GM23338 (cell line): ENCODE results near the gene COA1. TPM values are rescaled to one million over a fixed set of nuclear protein-coding genes. Genes with fewer than 3 reads are reported as not detected.

Experiments used
- ATAC-seq: fragments of 200-7000 bp; cut with Tn5 transposase; 3 replicates; pipeline ENCODE4 v1.9.1; 2020
- DNase-seq: peaks from one replicate; pipeline ENCODE4 v3.0.0-alpha.2; 2015; ENCODE audit warnings: low spot score
- H2AFZ ChIP-seq: fragments of 200-600 bp; sonication (generic); 2 replicates; pipeline ENCODE4 v1.8.0; 2016; ENCODE audit warnings: antibody characterized with exemption, mild to moderate bottlenecking, moderate library complexity
- H3F3A ChIP-seq: fragments of 200-600 bp; sonication (generic); replicated peaks from 2 replicates; pipeline ENCODE4 v1.8.0; 2017; ENCODE audit warnings: antibody characterized with exemption, mixed run types, low read depth
- H3K27ac ChIP-seq: fragments of 200-600 bp; sonication (generic); 2 replicates; pipeline ENCODE4 v1.6.1; 2016; ENCODE audit warnings: low read depth
- H3K27me3 ChIP-seq: fragments of 200-600 bp; sonication (generic); 2 replicates; pipeline ENCODE4 v1.8.0; 2016; ENCODE audit warnings: mild to moderate bottlenecking, mixed run types, moderate library complexity; ENCODE audit not compliant: insufficient read depth
- H3K36me3 ChIP-seq: fragments of 200-600 bp; sonication (generic); 2 replicates; pipeline ENCODE4 v1.8.0; 2016; ENCODE audit warnings: mild to moderate bottlenecking; ENCODE audit not compliant: insufficient read depth
- H3K4me1 ChIP-seq: fragments of 200-600 bp; sonication (generic); 2 replicates; pipeline ENCODE4 v1.8.0; 2016; ENCODE audit warnings: mild to moderate bottlenecking, moderate library complexity; ENCODE audit not compliant: insufficient read depth
- H3K4me2 ChIP-seq: fragments of 200-600 bp; sonication (generic); 2 replicates; pipeline ENCODE4 v1.7.1; 2017; ENCODE audit warnings: mixed run types
- H3K4me3 ChIP-seq: fragments of 200-600 bp; sonication (generic); 2 replicates; pipeline ENCODE4 v1.6.1; 2016; ENCODE audit warnings: mixed run types
- H3K79me2 ChIP-seq: fragments of 200-600 bp; sonication (generic); replicated peaks from 2 replicates; pipeline ENCODE4 v1.8.0; 2017; ENCODE audit warnings: mild to moderate bottlenecking; ENCODE audit not compliant: insufficient read depth
- H3K9me2 ChIP-seq: fragments of 200-600 bp; sonication (generic); 2 replicates; pipeline ENCODE4 v1.8.0; 2017; ENCODE audit not compliant: insufficient read depth
- H4K20me1 ChIP-seq: fragments of 200-600 bp; sonication (generic); replicated peaks from 2 replicates; pipeline ENCODE4 v1.8.0; 2017; ENCODE audit warnings: mild to moderate bottlenecking; ENCODE audit not compliant: insufficient read depth
- H3K27ac Mint-ChIP-seq: 2 replicates; pipeline ENCODE4 v1.8.0; 2020; ENCODE audit warnings: inconsistent platforms, mild to moderate bottlenecking, moderate library complexity, mixed read lengths
- H3K27me3 Mint-ChIP-seq: 3 replicates; pipeline ENCODE4 v1.8.0; 2022; ENCODE audit warnings: low read depth, mild to moderate bottlenecking, moderate library complexity, mixed read lengths, inconsistent platforms; ENCODE audit not compliant: insufficient read depth, poor library complexity
- H3K36me3 Mint-ChIP-seq: 3 replicates; pipeline ENCODE4 v1.8.0; 2021; ENCODE audit warnings: low read depth, mild to moderate bottlenecking, inconsistent platforms, moderate library complexity, mixed read lengths
- H3K4me1 Mint-ChIP-seq: 3 replicates; pipeline ENCODE4 v1.8.0; 2020; ENCODE audit warnings: mild to moderate bottlenecking, inconsistent platforms, mixed read lengths
- H3K4me3 Mint-ChIP-seq: 3 replicates; pipeline ENCODE4 v1.8.0; 2021; ENCODE audit warnings: moderate library complexity, mild to moderate bottlenecking, inconsistent platforms, mixed read lengths
- H3K9me3 Mint-ChIP-seq: 3 replicates; pipeline ENCODE4 v1.8.0; 2020; ENCODE audit warnings: moderate library complexity, mild to moderate bottlenecking, inconsistent platforms, mixed read lengths
- CREB1 ChIP-seq: fragments of 250-450 bp; sonication (Bioruptor Pico); IDR thresholded peaks from 2 replicates; pipeline ENCODE4 v1.5.0; 2020; ENCODE audit warnings: low read depth, mild to moderate bottlenecking, moderate library complexity
- EZH2 ChIP-seq: fragments of 200-600 bp; sonication (generic); IDR thresholded peaks from one replicate; pipeline ENCODE4 v1.8.0; 2017; ENCODE audit warnings: antibody characterized with exemption, mild to moderate bottlenecking, low read depth; ENCODE audit not compliant: unreplicated experiment
- EZH2phosphoT487 ChIP-seq: fragments of 200-600 bp; sonication (generic); IDR thresholded peaks from one replicate; pipeline ENCODE4 v1.8.1; 2018; ENCODE audit warnings: antibody characterized with exemption; ENCODE audit not compliant: unreplicated experiment
- JUNB ChIP-seq: IDR thresholded peaks from one replicate; pipeline ENCODE4 v1.6.1; 2016; ENCODE audit warnings: antibody characterized with exemption; ENCODE audit not compliant: unreplicated experiment
- NANOG ChIP-seq: IDR thresholded peaks from 2 replicates; pipeline ENCODE4 v1.6.1; 2016; ENCODE audit warnings: antibody characterized with exemption, borderline replicate concordance
- POLR2AphosphoS5 ChIP-seq: IDR thresholded peaks from 2 replicates; pipeline ENCODE4 v1.6.1; 2016; ENCODE audit warnings: antibody characterized with exemption, low read depth
- STAT1 ChIP-seq: IDR thresholded peaks from one replicate; pipeline ENCODE4 v1.6.1; 2016; ENCODE audit warnings: antibody characterized with exemption; ENCODE audit not compliant: unreplicated experiment
- ZNF114 ChIP-seq: fragments of 250-450 bp; sonication (Bioruptor Pico); IDR thresholded peaks from 2 replicates; pipeline ENCODE4 v1.5.0; 2020; ENCODE audit warnings: mild to moderate bottlenecking, moderate library complexity
- ZNF331 ChIP-seq: fragments of 250-450 bp; sonication (Bioruptor Pico); IDR thresholded peaks from 2 replicates; pipeline ENCODE4 v1.5.0; 2020; ENCODE audit warnings: low read depth, mild to moderate bottlenecking, moderate library complexity
- polyA plus RNA-seq: library from polyadenylated mRNA; unstranded; fragments of >200 nt; fragmentation: Nextera tagmentation; extraction: Ambion mirVana; gene quantifications from 2 replicates; pipeline ENCODE4 v1.2.1, GENCODE V29; 2016
- total RNA-seq: library from RNA; depleted of rRNA; stranded (reverse); fragments of >200 nt; shearing (Covaris generic); gene quantifications from 2 replicates; pipeline ENCODE4 v1.2.3, GENCODE V29; 2014
- TF ChIP-seq, protein P1 (sequence below): IDR thresholded peaks from 2 replicates; pipeline ENCODE4 v1.6.1; 2016; ENCODE audit warnings: antibody characterized with exemption
- TF ChIP-seq, protein P2 (sequence below), 2 experiments: fragments of 200-600 bp in 1 of 2; sonication (generic) in 1 of 2; conservative IDR thresholded peaks; 2 replicates each; pipeline versions ENCODE4 v1.5.1 to v1.6.1; 2016 to 2017; ENCODE audit warnings: antibody characterized with exemption in 2 of 2, low read depth in 2 of 2, mild to moderate bottlenecking in 2 of 2, moderate library complexity in 1 of 2
- TF ChIP-seq, protein P3 (sequence below): IDR thresholded peaks from one replicate; pipeline ENCODE4 v1.6.1; 2018; ENCODE audit warnings: antibody characterized with exemption; ENCODE audit not compliant: unreplicated experiment

COA1 gene
- total and polyA plus RNA-seq, 2 experiments from 2014 or later: 156 to 158 TPM

DNA sequence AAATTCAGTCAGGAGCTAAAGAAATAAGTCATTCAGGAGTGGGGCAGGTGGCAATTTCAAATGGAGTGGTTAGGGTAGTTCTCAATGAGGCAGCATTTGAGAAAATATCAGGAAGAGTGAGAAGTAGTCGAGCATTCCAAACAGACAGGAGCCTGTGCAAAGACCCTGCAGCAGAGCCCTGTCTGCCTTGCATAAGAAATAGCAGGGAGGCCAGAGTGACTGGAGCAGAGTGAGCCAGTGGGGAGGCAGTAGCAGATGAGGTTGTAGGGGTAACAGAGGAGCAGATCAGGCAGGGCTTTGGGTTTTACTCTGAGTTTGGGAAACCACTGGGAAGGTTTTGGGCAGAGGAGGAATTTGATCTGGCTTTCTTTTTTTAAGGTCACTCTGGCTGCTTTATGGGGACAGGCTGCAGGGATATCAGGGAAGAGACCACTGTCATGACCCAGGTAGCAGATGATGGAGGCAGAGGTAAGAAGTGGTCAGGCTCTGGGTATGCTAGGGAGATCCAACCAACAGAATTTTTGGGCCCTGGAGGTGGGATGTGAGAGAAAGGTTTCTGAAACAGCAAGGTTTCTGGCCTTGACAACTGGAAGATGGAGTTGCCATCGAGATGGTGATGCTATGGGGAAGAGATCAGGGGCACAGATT, 27.9 kb upstream of the COA1 start:
- Histone ChIP-seq H3K36me3 (no peaks in the 10 kb centered on the region), H3K4me2 (peak overlapping the region; percentile 96)
- peaks cover 16% of the 10 kb centered on the region for H3K4me1 Mint-ChIP-seq

More for the DNA sequence above, 27.9 kb upstream of the COA1 start:
- Mint-ChIP-seq H3K4me3 (peak overlapping the region; percentile 80), H3K27me3 (peaks cover 22% of the 10 kb centered on the region), H3K9me3 (no peaks in the 10 kb centered on the region), H3K27ac (no peak overlapping the region), H3K36me3 (no peaks in the 10 kb centered on the region)
- 0 out of 2 replicates have a peak, but pooled peaks cover 6% of the 10 kb centered on the region for H3F3A ChIP-seq
- DNase-seq (no peak), ATAC-seq (no peak)
- no peaks in the 10 kb centered on the region for H3K79me2 ChIP-seq
- TF ChIP-seq POLR2AphosphoS5 (no peak), EZH2phosphoT487 (no peak), STAT1 (no peak), NANOG (no peak), CREB1 (CRISPR knock-in tag) (no peak), JUNB (no peak), EZH2 (no peak), ZNF331 (CRISPR knock-in tag) (no peak), ZNF114 (CRISPR knock-in tag) (no peak)
- TF ChIP-seq, protein P1, sequence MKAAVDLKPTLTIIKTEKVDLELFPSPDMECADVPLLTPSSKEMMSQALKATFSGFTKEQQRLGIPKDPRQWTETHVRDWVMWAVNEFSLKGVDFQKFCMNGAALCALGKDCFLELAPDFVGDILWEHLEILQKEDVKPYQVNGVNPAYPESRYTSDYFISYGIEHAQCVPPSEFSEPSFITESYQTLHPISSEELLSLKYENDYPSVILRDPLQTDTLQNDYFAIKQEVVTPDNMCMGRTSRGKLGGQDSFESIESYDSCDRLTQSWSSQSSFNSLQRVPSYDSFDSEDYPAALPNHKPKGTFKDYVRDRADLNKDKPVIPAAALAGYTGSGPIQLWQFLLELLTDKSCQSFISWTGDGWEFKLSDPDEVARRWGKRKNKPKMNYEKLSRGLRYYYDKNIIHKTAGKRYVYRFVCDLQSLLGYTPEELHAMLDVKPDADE: no peak
- TF ChIP-seq, protein P2, sequence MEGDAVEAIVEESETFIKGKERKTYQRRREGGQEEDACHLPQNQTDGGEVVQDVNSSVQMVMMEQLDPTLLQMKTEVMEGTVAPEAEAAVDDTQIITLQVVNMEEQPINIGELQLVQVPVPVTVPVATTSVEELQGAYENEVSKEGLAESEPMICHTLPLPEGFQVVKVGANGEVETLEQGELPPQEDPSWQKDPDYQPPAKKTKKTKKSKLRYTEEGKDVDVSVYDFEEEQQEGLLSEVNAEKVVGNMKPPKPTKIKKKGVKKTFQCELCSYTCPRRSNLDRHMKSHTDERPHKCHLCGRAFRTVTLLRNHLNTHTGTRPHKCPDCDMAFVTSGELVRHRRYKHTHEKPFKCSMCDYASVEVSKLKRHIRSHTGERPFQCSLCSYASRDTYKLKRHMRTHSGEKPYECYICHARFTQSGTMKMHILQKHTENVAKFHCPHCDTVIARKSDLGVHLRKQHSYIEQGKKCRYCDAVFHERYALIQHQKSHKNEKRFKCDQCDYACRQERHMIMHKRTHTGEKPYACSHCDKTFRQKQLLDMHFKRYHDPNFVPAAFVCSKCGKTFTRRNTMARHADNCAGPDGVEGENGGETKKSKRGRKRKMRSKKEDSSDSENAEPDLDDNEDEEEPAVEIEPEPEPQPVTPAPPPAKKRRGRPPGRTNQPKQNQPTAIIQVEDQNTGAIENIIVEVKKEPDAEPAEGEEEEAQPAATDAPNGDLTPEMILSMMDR (conservative IDR thresholded peaks at IDR 0.05; ENCODE audit: low read depth in 2 of 2): no peak
- TF ChIP-seq, protein P3, sequence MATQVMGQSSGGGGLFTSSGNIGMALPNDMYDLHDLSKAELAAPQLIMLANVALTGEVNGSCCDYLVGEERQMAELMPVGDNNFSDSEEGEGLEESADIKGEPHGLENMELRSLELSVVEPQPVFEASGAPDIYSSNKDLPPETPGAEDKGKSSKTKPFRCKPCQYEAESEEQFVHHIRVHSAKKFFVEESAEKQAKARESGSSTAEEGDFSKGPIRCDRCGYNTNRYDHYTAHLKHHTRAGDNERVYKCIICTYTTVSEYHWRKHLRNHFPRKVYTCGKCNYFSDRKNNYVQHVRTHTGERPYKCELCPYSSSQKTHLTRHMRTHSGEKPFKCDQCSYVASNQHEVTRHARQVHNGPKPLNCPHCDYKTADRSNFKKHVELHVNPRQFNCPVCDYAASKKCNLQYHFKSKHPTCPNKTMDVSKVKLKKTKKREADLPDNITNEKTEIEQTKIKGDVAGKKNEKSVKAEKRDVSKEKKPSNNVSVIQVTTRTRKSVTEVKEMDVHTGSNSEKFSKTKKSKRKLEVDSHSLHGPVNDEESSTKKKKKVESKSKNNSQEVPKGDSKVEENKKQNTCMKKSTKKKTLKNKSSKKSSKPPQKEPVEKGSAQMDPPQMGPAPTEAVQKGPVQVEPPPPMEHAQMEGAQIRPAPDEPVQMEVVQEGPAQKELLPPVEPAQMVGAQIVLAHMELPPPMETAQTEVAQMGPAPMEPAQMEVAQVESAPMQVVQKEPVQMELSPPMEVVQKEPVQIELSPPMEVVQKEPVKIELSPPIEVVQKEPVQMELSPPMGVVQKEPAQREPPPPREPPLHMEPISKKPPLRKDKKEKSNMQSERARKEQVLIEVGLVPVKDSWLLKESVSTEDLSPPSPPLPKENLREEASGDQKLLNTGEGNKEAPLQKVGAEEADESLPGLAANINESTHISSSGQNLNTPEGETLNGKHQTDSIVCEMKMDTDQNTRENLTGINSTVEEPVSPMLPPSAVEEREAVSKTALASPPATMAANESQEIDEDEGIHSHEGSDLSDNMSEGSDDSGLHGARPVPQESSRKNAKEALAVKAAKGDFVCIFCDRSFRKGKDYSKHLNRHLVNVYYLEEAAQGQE: no peak
- H4K20me1 ChIP-seq: no peaks in the 10 kb centered on the region
- H3K4me3 ChIP-seq: peak overlapping the region; percentile 82
- H3K9me2 ChIP-seq: peaks cover 4% of the 10 kb centered on the region; the same call in 1 of the 2 replicates
- peaks cover 35% of the 10 kb centered on the region for H3K27me3 ChIP-seq
- H2AFZ ChIP-seq: peak overlapping the region; percentile 99; the same call in 1 of the 2 replicates
- H3K4me1 ChIP-seq: peaks cover 3% of the 10 kb centered on the region; the same call in 1 of the 2 replicates
- no peak overlapping the region for H3K27ac ChIP-seq
